Vagina (tissue), 2 donors: Measurements from ENCODE around the gene GNG13. TPM values are rescaled to one million over a fixed set of nuclear protein-coding genes. Genes with fewer than 3 reads are reported as not detected.

Experiments
- DNase-seq, 2 donors: peaks; one replicate each; pipeline ENCODE4 v3.0.0-alpha.2; 2017; ENCODE audit errors: extremely low spot score in 2 of 2
- H3K27ac ChIP-seq: fragments of 200-600 bp; sonication (generic); one replicate; pipeline ENCODE4 v1.5.1; 2019
- H3K27me3 ChIP-seq: fragments of 200-600 bp; sonication (generic); one replicate; pipeline ENCODE4 v1.5.1; 2019
- H3K36me3 ChIP-seq, 2 donors: fragments of 200-600 bp; sonication (generic); one replicate each; pipeline ENCODE4 v1.5.1; 2017 to 2019
- H3K4me1 ChIP-seq: fragments of 200-600 bp; sonication (generic); one replicate; pipeline ENCODE4 v1.5.1; 2019
- H3K4me3 ChIP-seq, 2 donors: fragments of 200-600 bp; sonication (generic); 1 replicate in 1 of 2; 2 replicates in 1 of 2; pipeline ENCODE4 v1.5.1; 2016 to 2019
- H3K9me3 ChIP-seq: fragments of 200-600 bp; sonication (generic); one replicate; pipeline ENCODE4 v1.5.1; 2019
- CTCF ChIP-seq, 3 experiments: fragments of 450-650 bp in 2 of 3; fragments of 200-600 bp in 1 of 3; sonication (generic) in 1 of 3; IDR thresholded peaks; one replicate each; pipeline ENCODE4 v1.5.1; 2017 to 2019; ENCODE audit warnings: antibody characterized with exemption in 3 of 3, mild to moderate bottlenecking in 2 of 3, moderate library complexity in 2 of 3
- POLR2A ChIP-seq, 2 donors: fragments of 450-650 bp; IDR thresholded peaks; one replicate each; pipeline ENCODE4 v1.6.1; 2017; ENCODE audit warnings: antibody characterized with exemption in 2 of 2, mild to moderate bottlenecking in 2 of 2, moderate library complexity in 2 of 2
- POLR2AphosphoS5 ChIP-seq, 2 donors: sonication (generic); formaldehyde crosslinking; IDR thresholded peaks; one replicate each; pipeline ENCODE4 v1.9.0; 2017; ENCODE audit warnings: antibody characterized with exemption in 2 of 2, mild to moderate bottlenecking in 2 of 2, low read depth in 1 of 2; ENCODE audit not compliant: insufficient read depth in 1 of 2
- intact Hi-C: fragments of 100-400 bp; cut with DNase I; formaldehyde crosslinking; loops from one replicate; pipeline ENCODE4 v1.15.1; 2023
- total RNA-seq: library from RNA; depleted of rRNA; stranded (reverse); fragments of >200 nt; gene quantifications from one replicate; pipeline ENCODE4 v1.2.3, GENCODE V29; 2016

GNG13 gene
- total RNA-seq, 1 donor from 2014 or later = not detected

DNA sequence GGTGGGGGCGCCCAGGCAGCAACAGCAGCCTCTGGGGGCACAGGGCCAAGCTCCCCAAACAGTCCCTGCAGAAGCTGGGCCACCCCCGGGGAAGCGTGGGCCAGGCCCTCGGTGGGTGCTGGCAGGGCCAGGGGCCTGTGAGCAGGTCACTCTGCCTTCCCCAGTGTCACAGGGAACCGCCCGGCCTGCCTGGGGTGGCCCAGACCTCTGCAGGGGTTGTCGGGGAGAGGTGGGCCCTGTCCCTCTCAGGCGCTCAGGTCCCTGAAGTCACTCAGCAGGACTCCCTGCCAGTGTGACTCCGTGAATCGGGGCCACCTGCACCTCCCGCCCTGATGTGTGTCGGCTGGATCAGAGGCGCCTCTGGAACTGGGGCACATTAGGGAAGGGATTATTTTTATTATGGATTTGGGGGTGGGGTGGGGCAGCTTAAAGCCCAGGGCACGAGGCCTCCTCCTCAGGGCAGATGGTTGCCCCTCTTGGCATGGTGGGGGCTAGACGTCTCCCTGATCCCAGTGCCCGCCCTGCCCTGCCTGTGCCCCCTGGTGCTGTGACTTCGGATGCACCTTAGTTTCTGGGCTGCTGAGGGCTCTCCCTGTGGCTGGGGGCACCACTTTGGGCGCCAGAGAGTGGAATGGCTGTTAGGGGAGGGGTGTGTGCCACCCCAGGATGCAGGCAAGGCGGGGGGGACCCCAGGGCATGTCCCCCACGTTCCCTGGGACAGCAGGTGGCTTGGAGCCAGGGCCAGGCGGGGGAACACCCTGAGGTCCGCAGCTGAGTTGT is 1.2 kb upstream of the GNG13 start:
- H3K27me3 ChIP-seq = no peaks in the 10 kb centered on the region
- intact Hi-C loops = no loop called here

GRCh38 chr16:800834-801511 is 439 bp upstream of the GNG13 start:
- no peaks in the 10 kb centered on the region for H3K27me3 ChIP-seq
- intact Hi-C loops = no loop called here
- no peak for TF ChIP-seq CTCF (IDR thresholded peaks at IDR 0.05)
- no peak for TF ChIP-seq POLR2AphosphoS5 (IDR thresholded peaks at IDR 0.05; ENCODE audit: insufficient read depth in 1 of 2, low read depth in 1 of 2)
- TF ChIP-seq POLR2A (IDR thresholded peaks at IDR 0.05) = no peak
- no peak for DNase-seq
- no peak overlapping the region for H3K27ac ChIP-seq
- no peak overlapping the region for H3K4me3 ChIP-seq
- peaks cover 6% of the 10 kb centered on the region for H3K4me1 ChIP-seq
- H3K36me3 ChIP-seq = no peaks in the 10 kb centered on the region
- H3K9me3 ChIP-seq = no peaks in the 10 kb centered on the region

More for the DNA sequence above, 1.2 kb upstream of the GNG13 start:
- Histone ChIP-seq H3K36me3 (no peaks in the 10 kb centered on the region), H3K27ac (no peak overlapping the region), H3K4me1 (peaks cover 13% of the 10 kb centered on the region), H3K9me3 (no peaks in the 10 kb centered on the region), H3K4me3 (no peak overlapping the region)
- DNase-seq = no peak
- TF ChIP-seq POLR2A (IDR thresholded peaks at IDR 0.05) = no peak
- no peak for TF ChIP-seq POLR2AphosphoS5 (IDR thresholded peaks at IDR 0.05; ENCODE audit: insufficient read depth in 1 of 2, low read depth in 1 of 2)
- TF ChIP-seq CTCF (IDR thresholded peaks at IDR 0.05) = no peak

GRCh38 chr16:799111-799947 is 1.2 kb downstream of the GNG13 start:
- Histone ChIP-seq H3K27ac (no peak overlapping the region), H3K36me3 (no peaks in the 10 kb centered on the region), H3K4me1 (no peaks in the 10 kb centered on the region), H3K4me3 (no peak overlapping the region), H3K27me3 (no peaks in the 10 kb centered on the region), H3K9me3 (no peaks in the 10 kb centered on the region)
- TF ChIP-seq POLR2A (IDR thresholded peaks at IDR 0.05) (no peak), POLR2AphosphoS5 (IDR thresholded peaks at IDR 0.05; ENCODE audit: insufficient read depth in 1 of 2, low read depth in 1 of 2) (no peak), CTCF (IDR thresholded peaks at IDR 0.05) (no peak)
- no peak for DNase-seq
- intact Hi-C loops = no loop called here

GRCh38 chr16:798666-799065 is 1.9 kb downstream of the GNG13 start:
- Histone ChIP-seq H3K27me3 (no peaks in the 10 kb centered on the region), H3K27ac (no peak overlapping the region), H3K36me3 (no peaks in the 10 kb centered on the region), H3K4me3 (no peak overlapping the region), H3K9me3 (no peaks in the 10 kb centered on the region), H3K4me1 (no peaks in the 10 kb centered on the region)
- no peak for TF ChIP-seq CTCF (IDR thresholded peaks at IDR 0.05)
- no peak for TF ChIP-seq POLR2A (IDR thresholded peaks at IDR 0.05)
- TF ChIP-seq POLR2AphosphoS5 (IDR thresholded peaks at IDR 0.05; ENCODE audit: insufficient read depth in 1 of 2, low read depth in 1 of 2) = no peak
- DNase-seq = no peak
- intact Hi-C loops = no loop called here
